ENCODE data around the gene PCDH9. TPM values are rescaled to one million over a fixed set of nuclear protein-coding genes. Genes with fewer than 3 reads are reported as not detected.

Gene PCDH9
- total RNA-seq, 6 donors from 2014 or later = 3.1 to 19.4 (median 7.8) TPM

DNA sequence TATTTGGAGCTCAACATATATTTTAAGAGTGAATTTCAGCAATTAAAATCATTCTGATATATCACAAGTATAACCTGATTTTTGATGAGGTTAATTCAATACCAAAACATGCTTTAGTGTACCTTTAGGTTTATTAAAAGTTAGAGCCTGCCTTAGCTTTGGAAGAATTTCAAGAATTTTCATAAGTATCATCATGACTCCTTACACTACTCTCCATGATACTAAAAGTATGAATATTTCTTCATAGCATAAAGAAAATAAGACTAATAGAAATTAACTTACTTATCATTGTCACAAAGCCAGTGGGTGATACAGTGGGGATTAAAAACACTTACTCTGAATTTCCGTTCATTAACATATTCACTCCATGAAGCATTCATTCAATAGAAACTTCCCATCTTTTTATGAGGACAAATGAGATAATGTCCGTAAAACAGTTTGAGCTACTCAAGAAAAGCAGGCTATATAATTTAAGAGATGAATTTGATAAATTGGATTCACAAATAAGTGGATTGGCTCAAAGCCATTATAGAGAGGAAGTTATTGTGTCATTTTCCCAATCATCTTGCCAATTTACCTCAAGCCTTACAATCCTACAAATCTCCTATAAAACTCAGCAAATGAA, 214.0 kb downstream of the PCDH9 start:
- H3K4me3 ChIP-seq = no peak overlapping the region
- WGBS, 2 donors = 65 to 72% methylated on average over 2 of the region's 2 CpGs
- DNase-seq = no peak
- no peaks in the 10 kb centered on the region for H3K9me3 ChIP-seq
- ATAC-seq (ENCODE audit: low FRiP score in 2 of 2) = no peak
- peaks cover 0 to 5% (median 0%) of the 10 kb centered on the region in 4 donors for H3K4me1 ChIP-seq
- TF ChIP-seq EP300 (IDR thresholded peaks at IDR 0.05) (no peak), POLR2AphosphoS5 (IDR thresholded peaks at IDR 0.05) (no peak), POLR2A (IDR thresholded peaks at IDR 0.05) (no peak), CTCF (IDR thresholded peaks at IDR 0.05) (no peak)
- no peak overlapping the region for H3K27ac ChIP-seq
- no peaks in the 10 kb centered on the region for H3K36me3 ChIP-seq
- no peaks in the 10 kb centered on the region for H3K27me3 ChIP-seq

DNA sequence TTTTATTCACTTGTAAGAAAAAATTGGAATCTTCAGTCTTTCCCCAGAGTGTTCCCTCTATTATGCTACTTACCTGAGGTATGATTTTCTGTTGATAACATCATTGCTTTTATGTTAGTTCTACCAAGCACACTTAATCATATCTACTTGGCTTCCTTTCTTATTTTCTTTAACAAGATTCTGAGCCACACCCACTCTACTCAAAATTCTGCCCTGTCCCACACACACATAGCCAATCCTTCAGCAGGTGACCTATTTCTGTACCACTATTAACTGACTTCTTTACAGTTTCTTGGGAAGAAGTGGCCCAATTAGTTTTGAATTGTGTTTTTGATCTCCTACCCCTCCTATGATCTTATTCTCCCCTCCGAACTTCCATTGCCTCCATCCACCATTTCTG, 215.7 kb downstream of the PCDH9 start:
- no peaks in the 10 kb centered on the region for H3K27me3 ChIP-seq
- 70 to 100% methylated on average over 1 of the region's 1 CpG for WGBS, 2 donors
- ATAC-seq (ENCODE audit: low FRiP score in 2 of 2) (no peak), DNase-seq (no peak)
- H3K4me3 ChIP-seq = no peak overlapping the region
- H3K9me3 ChIP-seq = no peaks in the 10 kb centered on the region
- peaks cover 0 to 5% (median 0%) of the 10 kb centered on the region in 4 donors for H3K4me1 ChIP-seq
- H3K36me3 ChIP-seq = no peaks in the 10 kb centered on the region
- TF ChIP-seq EP300 (IDR thresholded peaks at IDR 0.05) (no peak), POLR2AphosphoS5 (IDR thresholded peaks at IDR 0.05) (no peak), CTCF (IDR thresholded peaks at IDR 0.05) (no peak), POLR2A (IDR thresholded peaks at IDR 0.05) (no peak)
- H3K27ac ChIP-seq = no peak overlapping the region

- TF ChIP-seq POLR2A (IDR thresholded peaks at IDR 0.05) (no peak), EP300 (IDR thresholded peaks at IDR 0.05) (no peak), POLR2AphosphoS5 (IDR thresholded peaks at IDR 0.05) (no peak), CTCF (IDR thresholded peaks at IDR 0.05) (no peak)
- ATAC-seq (ENCODE audit: low FRiP score in 2 of 2) (no peak), DNase-seq (no peak)
- Histone ChIP-seq H3K27ac (no peak overlapping the region), H3K27me3 (no peaks in the 10 kb centered on the region), H3K4me1 (peaks cover 0 to 5% (median 0%) of the 10 kb centered on the region in 4 donors), H3K4me3 (no peak overlapping the region), H3K9me3 (no peaks in the 10 kb centered on the region), H3K36me3 (no peaks in the 10 kb centered on the region)
- WGBS, 2 donors = 70 to 86% methylated on average over 2 of the region's 2 CpGs
Measured at GRCh38 chr13:67013709-67014108, 216.4 kb downstream of the PCDH9 start.

GRCh38 chr13:67008075-67008668, 222.0 kb downstream of the PCDH9 start:
- WGBS, 2 donors = 68 to 79% methylated on average over 1 of the region's 1 CpG

More at GRCh38 chr13:67008075-67008668, 222.0 kb downstream of the PCDH9 start:
- DNase-seq = no peak
- no peak for ATAC-seq (ENCODE audit: low FRiP score in 2 of 2)
- Histone ChIP-seq H3K4me3 (no peak overlapping the region), H3K9me3 (no peaks in the 10 kb centered on the region), H3K36me3 (no peaks in the 10 kb centered on the region), H3K27me3 (no peaks in the 10 kb centered on the region), H3K27ac (no peak overlapping the region), H3K4me1 (no peaks in the 10 kb centered on the region)
- TF ChIP-seq POLR2A (IDR thresholded peaks at IDR 0.05) (no peak), EP300 (IDR thresholded peaks at IDR 0.05) (no peak), CTCF (IDR thresholded peaks at IDR 0.05) (no peak), POLR2AphosphoS5 (IDR thresholded peaks at IDR 0.05) (no peak)

All from upper lobe of left lung (tissue), 6 donors.